ENCODE results near the gene LIMD2.

Gene LIMD2

DNA sequence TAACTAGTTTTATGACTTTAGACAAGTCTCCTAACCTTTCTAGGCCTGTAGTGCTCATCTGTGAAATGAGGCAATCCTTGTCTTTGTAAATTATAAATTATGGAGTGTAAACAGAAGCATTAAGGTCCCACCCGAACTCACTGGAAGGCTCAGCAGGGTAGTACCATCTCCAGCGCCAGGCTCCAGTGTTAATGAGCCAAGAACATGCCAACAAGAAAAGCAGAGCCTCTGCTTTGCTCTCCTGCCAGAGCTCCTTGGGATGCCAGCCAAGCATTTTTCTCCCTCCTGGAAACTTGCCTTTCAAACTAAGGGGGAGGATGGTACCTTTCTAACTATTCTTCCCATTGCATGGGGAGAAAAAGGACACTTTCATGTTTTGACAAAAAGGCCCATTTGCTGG, 14.9 kb downstream of the LIMD2 start:
- no peak for DNase-seq (ENCODE audit: extremely low read depth in 1 of 2, low read depth in 1 of 2)

- no peak for DNase-seq (ENCODE audit: extremely low read depth in 1 of 2, low read depth in 1 of 2)
Measured at GRCh38 chr17:63682981-63683380, 16.9 kb downstream of the LIMD2 start.

DNA sequence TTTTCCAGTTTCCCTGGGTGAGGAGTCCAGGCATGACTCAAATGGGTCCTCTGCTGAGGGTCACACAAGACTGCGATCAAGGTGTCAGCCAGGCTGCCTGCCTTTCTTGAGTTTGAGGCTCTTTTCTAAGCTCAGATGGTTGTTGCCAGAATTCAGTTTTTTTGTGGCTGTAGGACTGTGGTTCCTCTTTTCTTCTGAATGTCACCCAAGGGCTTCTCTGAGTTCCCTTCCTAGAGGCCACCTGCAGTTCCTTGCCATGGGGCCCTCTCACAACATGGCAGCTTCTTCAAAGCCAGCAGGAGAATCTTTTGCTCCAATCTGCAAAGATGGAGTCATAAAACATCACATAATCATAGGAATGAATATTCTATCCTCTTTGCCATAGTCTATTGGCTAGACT, 17.5 kb downstream of the LIMD2 start:
- DNase-seq (ENCODE audit: extremely low read depth in 1 of 2, low read depth in 1 of 2), result no peak

GRCh38 chr17:63681530-63681929, 18.4 kb downstream of the LIMD2 start:
- no peak for DNase-seq (ENCODE audit: extremely low read depth in 1 of 2, low read depth in 1 of 2)

- DNase-seq (ENCODE audit: extremely low read depth in 1 of 2, low read depth in 1 of 2), result no peak
Measured at GRCh38 chr17:63680700-63681099, 19.2 kb downstream of the LIMD2 start.

GRCh38 chr17:63679214-63679613, 20.7 kb downstream of the LIMD2 start:
- DNase-seq (ENCODE audit: extremely low read depth in 1 of 2, low read depth in 1 of 2), result no peak

- no peak for DNase-seq (ENCODE audit: extremely low read depth in 1 of 2, low read depth in 1 of 2)
Measured at GRCh38 chr17:63676584-63676983, 23.3 kb downstream of the LIMD2 start.

- no peak for DNase-seq (ENCODE audit: extremely low read depth in 1 of 2, low read depth in 1 of 2)
Measured at GRCh38 chr17:63675607-63676546, 24.0 kb downstream of the LIMD2 start.

DNA sequence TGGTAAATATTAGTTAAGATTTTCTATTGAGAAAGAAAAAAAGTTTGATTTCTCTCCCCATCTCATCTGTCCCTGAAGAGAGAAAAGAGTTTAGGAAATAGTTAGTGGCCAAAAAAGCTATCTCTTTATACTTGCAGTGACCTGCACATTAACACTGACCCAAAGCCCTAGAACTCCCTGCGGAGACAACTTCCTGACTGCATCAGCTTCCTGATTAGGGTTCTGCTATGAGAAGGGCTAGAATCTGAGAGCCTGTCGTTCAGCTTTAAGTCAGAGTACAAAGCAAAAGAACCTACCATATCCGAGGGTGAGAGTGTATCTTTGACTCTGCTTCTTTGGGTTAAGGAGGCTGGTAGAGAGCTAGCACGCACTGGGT, 24.7 kb downstream of the LIMD2 start:
- no peak for DNase-seq (ENCODE audit: extremely low read depth in 1 of 2, low read depth in 1 of 2)

- DNase-seq (ENCODE audit: extremely low read depth in 1 of 2, low read depth in 1 of 2), result no peak
Measured at GRCh38 chr17:63672856-63673255, 27.1 kb downstream of the LIMD2 start.

- no peak for DNase-seq (ENCODE audit: extremely low read depth in 1 of 2, low read depth in 1 of 2)
Measured at GRCh38 chr17:63665527-63666214, 34.3 kb downstream of the LIMD2 start.

DNA sequence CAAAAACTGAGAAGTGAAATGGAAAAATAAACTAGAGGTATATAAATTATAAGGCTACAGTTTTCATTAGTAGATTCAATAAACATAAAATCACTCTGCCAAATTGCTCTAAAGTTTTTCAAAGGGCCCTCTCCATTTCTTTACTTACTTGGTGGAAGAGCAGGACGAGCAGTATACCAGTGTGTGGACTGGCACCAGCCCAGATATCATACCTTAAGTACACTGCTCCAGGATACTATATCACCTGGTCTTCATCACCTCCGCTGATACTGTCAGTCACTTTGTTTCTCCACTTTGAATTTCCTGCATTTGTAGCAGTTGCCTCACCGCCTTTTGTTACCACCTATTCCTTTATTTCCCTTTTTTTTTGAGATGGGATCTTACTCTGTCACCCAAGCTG, 40.1 kb downstream of the LIMD2 start:
- DNase-seq (ENCODE audit: extremely low read depth in 1 of 2, low read depth in 1 of 2), result no peak

DNA sequence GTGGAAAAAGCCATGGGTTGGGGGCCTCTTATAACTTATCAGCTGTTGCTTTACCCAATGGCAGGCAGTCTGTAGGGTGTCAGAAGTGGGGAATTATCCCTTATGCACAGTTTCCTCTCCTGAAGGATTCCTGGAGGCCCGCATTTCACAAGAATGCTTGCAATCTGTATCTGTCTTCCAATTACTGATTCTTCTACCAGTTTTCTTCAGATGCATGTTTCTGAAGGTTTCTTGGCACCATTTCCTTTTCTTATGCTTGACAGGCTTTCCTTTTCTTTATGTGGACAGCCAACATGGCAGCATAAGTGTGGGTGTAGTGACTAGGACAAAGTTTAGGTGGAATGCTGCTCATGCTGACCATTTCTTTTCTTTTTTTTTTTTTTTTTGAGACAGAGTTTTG, 41.6 kb downstream of the LIMD2 start:
- DNase-seq (ENCODE audit: extremely low read depth in 1 of 2, low read depth in 1 of 2), result no peak

DNA sequence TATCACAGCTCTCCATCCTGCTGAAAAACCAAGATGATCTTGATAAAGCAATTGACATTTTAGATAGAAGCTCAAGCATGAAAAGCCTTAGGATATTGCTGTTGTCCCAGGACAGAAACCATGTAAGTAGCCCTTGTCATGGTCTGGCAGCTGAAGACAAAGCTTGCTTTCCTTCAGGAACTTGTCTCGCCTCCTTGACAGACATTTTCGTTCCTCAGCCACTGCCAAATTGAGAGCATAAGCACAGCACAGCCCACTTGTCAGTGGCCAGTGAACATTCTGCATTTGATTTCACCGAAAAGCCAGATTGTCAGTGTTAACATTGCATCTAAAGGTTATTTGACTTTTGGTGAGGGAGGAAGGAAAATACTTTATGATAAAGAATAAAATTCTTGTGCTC, 42.1 kb downstream of the LIMD2 start:
- no peak for DNase-seq (ENCODE audit: extremely low read depth in 1 of 2, low read depth in 1 of 2)

GRCh38 chr17:63653050-63653449, 46.9 kb downstream of the LIMD2 start:
- no peak for DNase-seq (ENCODE audit: extremely low read depth in 1 of 2, low read depth in 1 of 2)

DNA sequence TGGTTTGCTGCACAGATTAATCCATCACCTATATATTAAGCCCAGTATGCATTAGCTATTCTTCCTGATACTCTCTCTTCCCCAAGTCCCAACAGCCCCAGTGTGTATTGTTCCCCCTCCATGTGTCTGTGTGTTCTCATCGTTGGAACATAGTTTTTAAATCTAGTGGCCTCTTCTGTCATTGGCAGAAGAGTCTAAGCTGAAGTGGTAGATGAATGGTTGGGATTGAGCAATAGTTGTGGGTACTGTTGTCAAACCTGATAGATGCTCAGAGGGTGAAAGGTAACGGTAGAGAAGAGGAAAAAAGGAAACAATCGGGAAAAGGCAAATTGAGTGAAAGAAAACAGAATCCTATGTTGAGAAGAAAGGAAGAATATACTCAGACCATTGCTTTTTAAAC, 47.8 kb downstream of the LIMD2 start:
- no peak for DNase-seq (ENCODE audit: extremely low read depth in 1 of 2, low read depth in 1 of 2)

GRCh38 chr17:63649813-63650212, 50.1 kb downstream of the LIMD2 start:
- DNase-seq (ENCODE audit: extremely low read depth in 1 of 2, low read depth in 1 of 2), result no peak

GRCh38 chr17:63647936-63648335, 52.0 kb downstream of the LIMD2 start:
- DNase-seq (ENCODE audit: extremely low read depth in 1 of 2, low read depth in 1 of 2), result no peak

GRCh38 chr17:63647065-63647725, 52.7 kb downstream of the LIMD2 start:
- DNase-seq (ENCODE audit: extremely low read depth in 1 of 2, low read depth in 1 of 2), result no peak

- no peak for DNase-seq (ENCODE audit: extremely low read depth in 1 of 2, low read depth in 1 of 2)
Measured at GRCh38 chr17:63646488-63646806, 53.5 kb downstream of the LIMD2 start.

Measured in activated CD8-positive, alpha-beta memory T cell treated with anti-CD3 and anti-CD28 coated beads for 1 hour (primary cell).